ENCODE data around the gene ACER1. TPM values are rescaled to one million over a fixed set of nuclear protein-coding genes. Genes with fewer than 3 reads are reported as not detected.
"Not testable (repeated sequence)": the region's sequence is repeated elsewhere in the genome, so short reads cannot be mapped to it uniquely, and the experiment has no call there.

ACER1 gene
- total RNA-seq, 1 donor from 2014 or later: 1.8 TPM

DNA sequence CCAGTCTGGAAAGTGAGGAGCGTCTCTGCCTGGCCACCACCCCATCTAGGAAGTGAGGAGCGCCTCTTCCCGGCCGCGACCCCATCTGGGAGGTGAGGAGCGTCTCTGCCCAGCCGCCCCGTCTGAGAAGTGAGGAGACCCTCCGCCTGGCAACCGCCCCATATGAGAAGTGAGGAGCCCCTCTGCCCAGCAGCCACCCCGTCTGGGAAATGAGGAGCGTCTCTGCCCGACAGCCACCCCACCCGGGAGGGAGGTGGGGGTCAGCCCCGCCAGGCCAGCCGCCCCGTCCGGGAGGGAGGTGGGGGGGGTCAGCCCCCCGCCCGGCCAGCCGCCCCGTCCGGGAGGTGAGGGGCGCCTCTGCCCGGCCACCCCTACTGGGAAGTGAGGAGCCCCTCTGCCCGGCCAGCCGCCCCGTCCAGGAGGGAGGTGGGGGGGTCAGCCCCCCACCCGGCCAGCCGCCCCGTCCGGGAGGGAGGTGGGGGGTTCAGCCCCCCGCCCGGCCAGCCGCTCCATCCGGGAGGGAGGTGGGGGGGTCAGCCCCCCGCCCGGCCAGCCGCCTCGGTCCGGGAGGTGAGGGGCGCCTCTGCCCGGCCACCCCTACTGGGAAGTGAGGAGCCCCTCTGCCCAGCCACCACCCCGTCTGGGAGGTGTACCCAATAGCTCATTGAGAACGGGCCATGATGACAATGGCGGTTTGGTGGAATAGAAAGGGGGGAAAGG lies 22.1 kb upstream of the ACER1 start:
- not testable (repeated sequence) for ATAC-seq

DNA sequence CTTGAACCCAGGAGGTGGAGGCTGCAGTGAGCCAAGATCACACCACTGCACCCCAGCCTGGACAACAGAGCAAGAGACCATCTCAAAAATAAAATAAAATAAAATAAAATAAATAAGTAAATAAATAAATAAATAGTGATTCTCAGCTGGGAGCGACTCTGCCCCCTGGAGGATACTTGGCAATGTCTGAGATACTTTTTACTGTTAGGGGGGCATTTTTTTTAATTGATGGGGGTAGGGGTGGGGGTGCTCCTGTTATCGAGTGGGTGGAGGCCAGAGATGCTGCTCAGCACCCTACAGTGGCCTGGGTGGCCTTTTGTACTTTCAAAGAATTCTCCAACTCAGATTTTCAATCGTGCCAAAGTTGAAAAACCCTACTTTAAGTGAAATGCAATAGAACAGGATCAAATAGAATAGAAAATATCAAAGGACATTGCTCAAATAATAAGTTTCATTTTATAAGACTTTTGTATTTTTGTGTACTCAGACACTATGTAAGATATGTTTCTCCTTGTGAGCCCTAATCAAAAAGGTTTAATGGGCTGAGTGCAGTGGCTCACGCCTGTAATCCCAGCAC lies 20.8 kb upstream of the ACER1 start:
- ATAC-seq: no peak

DNA sequence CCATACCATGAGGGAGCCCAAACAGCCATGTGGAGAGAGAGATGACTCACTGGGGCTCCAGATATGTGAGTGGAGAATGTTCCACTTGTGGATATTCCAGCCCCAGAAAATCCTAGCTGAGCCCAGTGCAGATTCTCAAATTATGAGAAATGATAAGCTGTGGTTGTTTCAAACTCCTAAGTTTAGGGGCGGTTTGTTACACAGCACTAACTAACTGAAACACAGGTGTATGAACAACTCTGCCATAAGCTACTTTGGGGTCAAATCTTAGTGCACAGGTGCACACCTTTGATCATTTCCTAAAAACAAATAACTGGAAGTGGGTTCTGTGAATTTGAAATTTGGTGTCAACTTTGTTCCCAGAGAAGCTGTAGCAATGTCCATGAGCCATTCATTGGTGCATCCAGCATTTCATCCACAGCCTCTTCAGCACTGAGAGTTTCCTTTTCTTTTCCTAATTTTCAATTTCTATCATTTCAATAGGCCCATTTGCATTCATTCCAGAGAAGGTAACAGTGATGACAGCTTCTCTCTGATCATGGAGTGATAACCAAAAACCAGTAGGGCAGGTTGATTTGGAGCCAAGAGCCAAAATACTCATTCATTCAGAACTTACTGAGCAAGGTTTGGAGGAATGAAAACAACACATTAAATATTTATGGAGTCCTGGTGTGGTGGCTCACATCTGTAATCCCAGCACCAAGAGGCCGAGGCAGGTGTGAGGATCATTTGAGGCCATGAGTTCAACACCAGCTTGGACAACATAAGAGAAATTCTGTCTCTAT lies 19.2 kb upstream of the ACER1 start:
- no peak for ATAC-seq

DNA sequence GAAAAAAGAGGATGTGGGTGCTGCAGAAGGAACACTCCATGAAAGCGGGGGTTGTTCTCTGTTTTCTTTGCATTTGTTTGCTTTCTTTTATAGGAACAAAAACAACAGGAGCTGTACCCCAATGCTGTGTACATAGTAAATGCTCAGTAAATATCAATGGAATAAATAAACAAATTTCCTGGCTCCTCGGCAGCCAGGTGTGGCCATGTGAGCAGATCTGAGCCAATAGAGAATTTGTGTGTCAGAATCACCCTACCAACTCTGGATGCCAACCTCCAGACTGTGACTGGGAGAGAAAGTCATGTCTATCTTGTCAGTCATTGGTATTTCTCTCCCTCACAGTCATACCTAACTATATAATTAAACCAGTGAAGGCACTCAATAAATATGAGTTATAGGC lies 17.3 kb upstream of the ACER1 start:
- ATAC-seq: no peak

DNA sequence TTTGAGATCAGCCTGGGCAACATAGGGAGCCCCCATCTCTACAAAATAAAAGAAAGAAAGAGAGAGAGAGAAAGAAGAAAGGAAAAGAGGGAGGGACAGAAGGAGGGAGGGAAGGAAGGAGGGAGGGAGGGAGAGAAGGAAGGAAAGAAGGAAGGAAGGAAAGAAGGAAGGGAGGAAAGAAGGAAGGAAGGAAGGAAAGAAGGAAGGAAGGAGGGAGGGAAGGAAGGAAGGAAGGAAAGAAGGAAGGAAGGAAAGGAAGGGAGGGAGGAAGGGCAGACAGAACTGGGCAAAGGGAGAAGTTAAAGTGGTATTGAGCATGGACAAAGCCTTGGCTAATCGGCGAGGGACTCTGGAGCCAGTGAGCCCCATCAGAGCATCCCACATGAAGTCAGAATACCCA lies 15.9 kb upstream of the ACER1 start:
- ATAC-seq: not testable (repeated sequence)

DNA sequence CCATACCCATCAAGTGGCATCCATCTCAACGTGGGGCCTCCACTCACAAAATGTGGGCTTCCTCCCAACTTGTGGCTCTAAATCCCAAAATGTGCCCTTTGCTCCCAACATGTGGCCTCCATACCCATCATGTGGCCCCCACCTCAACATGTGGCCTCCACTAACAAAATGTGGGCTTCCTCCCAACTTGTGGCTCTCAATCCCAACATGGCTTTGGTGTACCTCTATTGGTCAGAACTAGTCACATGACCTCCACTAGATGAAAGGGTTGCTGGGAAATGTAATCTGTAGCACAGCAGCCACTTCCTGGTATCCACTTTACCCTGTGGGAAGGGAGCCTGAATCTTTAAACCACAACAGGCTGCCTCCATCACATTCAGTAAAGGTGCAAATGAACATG lies 10.1 kb upstream of the ACER1 start:
- ATAC-seq: no peak

DNA sequence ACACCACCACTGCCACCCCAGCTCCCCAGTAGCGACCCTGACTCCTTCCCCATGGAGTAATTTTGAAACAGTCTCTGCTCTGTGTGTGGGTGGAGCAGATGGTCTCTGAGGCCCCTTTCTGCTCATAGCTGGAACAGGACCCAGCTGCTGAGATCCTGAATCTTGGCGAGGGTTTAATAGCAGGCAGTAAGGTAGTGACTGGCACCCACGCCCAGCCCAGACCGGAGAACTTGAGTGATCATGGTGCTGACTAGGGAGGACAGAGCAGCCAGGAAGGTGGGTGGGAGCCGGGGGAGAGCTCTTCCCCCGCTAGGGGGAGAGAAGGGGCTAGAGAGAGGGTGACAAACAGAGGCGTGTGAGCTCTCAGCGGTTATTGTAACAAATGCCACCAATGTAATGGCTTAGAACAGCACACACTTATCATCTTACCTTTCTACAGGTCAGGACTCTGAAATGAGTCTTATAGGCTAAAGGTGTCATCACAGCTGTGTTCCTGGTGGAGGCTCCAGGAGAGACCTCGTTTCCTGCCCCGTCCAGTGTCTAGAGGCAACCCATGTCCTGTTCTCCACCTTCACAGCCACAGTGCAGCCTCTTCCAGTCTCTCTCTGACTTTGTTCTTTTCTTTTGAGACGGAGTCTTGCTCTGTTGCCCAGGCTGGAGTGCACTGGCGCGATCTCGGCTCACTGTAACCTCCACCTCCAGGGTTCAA lies 7.2 kb upstream of the ACER1 start:
- no peak for ATAC-seq

DNA sequence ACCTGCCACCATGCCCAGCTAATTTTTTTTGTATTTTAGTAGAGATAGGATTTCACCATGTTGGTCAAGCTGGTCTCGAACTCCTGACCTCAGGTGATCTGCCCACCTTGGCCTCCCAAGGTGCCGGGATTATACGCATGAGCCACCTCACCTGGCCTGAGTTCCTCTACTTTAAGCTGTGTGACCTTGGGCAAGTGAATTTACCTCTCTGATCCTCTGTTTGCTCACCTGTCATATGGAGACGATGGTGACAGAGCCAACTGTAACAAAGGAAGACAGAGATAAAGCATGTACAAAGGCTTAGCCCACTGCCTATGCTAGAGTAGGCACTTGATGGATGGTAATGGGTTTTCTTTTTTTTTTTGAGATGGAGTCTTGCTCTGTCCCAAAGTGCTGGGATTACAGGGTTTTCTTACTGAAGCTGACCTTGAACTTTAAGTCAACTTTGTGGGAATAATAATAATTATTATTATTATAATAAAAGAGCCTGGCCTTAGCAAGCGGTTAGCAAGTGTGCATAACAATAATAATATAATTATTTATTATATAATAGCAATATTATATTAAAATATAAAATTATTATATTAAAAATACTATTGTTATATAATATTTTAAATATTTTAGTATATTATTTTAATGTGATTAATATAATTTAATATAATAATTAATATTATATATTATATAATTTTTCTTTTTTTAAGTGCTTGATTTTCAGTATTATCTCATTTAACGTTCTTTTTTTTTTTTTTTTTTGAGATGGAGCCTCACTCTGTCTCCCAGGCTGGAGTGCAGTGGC lies 1.3 kb upstream of the ACER1 start:
- no peak for ATAC-seq

DNA sequence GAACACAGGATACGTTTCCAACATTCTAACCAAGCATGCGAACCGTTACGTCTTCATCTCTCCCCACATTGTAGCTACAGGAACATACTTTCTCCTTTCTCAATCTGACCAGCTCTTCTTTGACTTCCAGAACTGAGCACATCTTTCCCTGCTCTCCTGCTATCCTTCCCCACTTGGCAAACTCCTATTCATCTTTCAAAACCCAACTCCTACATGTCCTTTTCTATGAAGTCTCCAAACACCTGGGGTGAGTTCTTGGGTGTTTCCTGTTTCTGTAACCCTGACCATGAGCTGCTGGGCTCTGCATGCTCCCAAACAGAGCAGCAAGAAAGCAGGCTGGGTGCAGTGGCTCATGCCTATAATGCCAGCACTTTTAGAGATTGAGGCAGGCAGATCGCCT lies 6.6 kb downstream of the ACER1 start:
- no peak for ATAC-seq

DNA sequence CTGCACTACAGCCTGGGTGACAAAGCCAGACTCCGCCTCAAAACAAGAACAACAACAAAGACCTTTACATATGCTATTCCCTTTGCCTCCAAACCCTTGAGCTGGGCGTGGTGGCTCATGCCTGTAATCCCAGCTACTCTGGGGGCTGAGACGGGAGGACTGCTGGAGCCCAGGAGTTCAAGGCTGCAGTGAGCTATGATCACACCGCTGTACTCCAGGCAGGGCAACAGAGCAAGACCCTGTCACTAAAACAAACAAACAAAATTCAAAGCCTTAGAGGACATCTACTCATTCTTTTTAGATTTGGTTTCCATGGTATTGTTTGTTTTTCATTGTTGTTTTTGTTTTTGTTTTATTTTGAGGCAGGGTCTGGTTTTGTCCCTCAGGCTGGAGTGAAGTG lies 7.8 kb downstream of the ACER1 start:
- no peak for ATAC-seq

DNA sequence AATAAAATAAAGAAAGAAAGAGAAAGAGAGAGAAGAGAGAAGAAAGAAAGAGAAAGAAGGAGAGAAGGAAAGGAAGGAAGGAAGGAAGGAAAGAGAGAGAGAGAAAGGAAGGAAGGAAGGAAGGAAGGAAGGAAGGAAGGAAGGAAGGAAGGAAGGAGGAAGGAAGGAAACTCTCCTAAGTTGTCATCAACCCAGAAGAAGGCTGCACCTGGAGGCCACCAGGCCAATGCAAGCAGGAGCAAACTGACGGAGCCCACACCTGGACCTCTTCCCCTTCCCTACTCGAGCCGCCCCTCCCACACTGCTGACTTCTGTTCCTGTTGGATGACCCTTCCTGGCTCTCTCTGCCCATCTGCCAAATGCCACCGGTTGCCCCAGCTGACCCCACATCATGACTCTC lies 8.7 kb downstream of the ACER1 start:
- ATAC-seq: no peak

DNA sequence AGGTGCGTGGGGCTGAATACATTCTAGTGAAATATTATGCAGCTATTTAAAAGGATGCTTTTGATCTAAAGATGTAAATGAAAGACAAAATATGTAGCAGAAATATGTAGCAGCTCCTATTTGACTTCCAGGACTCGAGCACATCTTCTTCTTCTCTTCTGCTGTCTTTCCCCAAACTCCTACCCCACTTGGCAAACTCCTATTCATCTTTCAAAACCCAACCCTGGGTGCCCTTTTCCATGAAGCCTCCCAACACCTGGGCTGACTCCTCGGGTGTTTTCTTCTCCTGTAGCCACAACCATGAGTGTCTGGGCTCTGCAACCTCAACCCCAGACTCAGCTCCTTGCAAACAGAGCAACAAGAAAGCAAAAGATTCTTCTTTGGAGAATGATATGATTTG lies 11.1 kb downstream of the ACER1 start:
- ATAC-seq: no peak

DNA sequence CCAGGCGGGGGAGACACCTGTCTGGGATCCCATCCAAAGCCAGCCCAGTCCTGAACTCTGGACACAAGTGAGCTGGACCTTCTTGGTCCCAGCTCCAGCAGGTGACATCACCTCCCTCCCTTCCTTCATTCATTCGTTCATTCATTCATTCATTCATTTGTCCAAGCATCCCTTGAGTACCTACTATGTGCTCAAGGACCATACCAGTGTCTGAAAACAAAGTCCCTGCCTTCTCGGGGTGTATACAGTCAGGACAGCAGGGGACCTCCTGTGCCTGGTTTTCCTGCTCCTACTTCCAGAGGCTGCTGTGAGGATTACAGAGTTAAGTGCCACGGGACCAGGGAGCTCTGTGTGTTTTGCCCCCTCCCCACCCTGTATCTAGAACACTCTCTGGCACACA lies 14.0 kb downstream of the ACER1 start:
- no peak for ATAC-seq

DNA sequence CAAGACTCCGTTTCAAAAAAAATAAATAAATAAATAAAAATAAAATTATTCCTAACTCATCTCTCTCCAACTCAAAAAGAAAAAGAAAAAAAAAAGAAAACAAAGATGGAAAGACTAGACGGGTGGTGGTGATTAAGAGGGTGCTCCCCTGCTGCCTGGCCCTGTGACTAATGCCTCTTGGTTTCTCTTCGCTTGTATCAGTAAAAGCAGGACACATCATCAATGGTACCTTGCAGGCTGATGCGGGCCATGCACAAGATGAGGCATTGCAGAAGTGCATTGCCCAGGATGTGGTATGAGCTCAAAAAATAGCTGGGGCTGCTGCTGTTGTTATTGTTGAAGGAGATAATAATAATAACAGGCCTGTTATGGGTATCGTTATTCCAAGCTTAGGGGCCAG lies 14.6 kb downstream of the ACER1 start:
- no peak for ATAC-seq

DNA sequence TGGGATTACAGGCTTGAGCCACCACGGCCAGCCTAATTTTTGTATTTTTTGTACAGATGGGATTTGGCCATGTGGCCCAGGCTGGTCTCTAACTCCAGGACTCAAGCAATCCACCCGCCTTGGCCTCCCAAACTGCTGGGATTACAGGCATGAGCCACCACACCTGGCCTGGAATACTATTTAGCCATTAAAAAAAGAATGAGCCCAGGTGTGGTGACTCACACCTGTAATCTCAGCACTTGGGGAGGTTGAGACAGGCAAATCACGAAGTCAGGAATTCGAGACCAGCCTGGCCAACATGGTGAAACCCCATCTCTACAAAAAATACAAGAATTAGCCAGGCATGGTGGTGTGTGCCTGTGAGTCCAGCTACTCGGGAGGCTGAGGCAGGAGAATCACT lies 17.8 kb downstream of the ACER1 start:
- ATAC-seq: not testable (repeated sequence)

DNA sequence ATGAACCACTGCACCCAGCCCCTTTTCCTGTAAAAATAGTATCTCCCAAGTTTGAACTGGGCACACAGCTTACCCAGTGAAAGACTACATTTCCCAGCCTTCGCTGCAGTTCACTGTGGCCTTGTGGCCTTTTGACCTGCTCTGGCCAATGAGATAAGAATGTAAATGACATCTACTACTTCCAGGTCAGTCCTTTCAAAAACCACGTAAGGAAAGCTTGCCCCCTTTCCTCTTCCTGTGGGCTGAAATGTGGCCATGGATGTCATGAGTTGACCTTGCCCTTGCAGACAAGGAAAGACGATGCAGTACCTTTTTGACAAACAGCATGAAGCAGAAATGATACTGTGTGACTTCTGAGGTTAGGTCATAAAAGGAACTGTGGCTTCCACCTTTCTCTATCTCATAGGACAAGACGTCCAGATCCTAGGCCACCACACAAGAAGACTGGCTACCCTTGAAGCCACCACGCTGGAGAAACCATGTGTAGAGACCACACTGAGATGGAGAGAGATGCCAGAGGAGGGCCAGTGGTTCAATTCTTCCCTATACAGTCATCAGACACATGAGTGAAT lies 19.9 kb downstream of the ACER1 start:
- no peak for ATAC-seq

DNA sequence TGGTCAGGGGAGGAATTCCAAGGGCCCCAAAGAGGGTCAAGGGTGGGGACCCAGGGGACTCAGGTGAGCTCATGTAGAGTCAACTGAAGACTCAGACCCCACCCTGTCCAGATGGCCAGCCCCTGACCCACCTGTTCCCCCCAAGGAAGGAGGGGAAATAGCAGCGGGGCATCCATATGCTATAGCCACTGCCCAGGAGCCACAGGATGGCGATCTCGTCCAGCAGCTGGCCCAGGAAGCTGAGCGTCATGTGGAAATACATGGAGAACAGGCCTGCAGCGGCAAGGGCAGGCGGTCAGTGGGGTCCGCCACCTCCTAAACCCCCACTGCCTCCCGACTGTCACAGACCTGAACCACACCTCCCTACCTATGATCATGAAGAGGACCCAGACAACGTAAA lies 21.4 kb downstream of the ACER1 start:
- ATAC-seq: no peak

DNA sequence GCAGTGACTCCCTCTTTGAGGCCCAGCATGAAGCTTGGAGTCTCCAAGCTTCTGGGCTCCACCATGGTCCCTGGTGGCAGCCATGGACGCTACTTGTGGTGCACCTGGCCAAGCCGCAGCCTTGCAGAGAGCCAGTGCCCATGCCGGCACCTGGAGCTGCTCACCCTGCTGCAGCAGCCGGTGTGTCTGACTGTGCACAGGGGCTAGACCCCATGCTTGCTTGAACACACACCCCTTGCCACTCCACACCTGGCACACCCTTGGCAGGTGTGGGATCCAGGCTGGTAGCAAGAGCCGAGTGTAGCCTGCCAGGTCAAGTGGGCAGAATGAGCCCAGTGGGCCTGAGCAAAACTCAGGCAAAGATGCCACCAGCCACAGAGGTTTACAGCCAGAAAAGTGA lies 35.0 kb downstream of the ACER1 start:
- ATAC-seq: no peak

DNA sequence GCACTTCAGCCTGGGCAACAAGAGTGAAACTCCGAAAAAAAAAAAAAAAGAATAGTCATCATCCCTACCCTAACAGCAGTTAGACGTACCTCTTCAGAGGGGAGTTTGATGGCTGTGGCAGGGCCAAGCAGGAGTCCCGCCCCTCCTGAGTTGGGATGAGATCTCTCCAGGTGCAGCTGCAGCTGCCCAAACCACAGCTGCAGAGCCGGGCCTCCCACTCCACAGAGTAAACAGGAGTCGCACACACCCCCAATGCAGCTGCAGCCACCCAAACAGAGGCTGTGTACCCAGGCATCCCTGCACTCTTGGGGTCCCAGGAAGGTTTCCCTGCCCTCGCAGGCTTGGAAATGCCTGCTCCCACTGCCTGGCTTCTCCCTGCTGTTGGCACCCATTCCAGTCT lies 36.2 kb downstream of the ACER1 start:
- ATAC-seq: no peak

DNA sequence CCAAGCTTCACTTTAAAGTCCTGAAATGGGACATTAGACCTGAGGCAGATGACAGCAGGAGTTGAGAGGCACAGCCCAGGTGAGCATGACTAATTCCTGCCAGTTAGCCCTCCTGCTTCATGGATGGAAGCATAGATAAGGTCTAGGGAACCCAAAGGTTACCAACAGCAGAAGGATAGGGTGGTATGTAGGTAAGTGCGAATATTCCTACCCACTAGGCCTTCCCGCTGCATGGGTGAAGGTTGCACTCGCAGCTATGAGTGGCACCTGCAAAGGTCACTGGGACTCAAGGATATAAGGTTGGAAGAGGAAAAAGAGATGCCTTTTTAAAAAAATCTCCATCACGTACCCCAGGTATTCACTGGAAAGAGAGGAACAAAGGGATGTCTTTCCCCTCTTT lies 41.4 kb downstream of the ACER1 start:
- no peak for ATAC-seq

DNA sequence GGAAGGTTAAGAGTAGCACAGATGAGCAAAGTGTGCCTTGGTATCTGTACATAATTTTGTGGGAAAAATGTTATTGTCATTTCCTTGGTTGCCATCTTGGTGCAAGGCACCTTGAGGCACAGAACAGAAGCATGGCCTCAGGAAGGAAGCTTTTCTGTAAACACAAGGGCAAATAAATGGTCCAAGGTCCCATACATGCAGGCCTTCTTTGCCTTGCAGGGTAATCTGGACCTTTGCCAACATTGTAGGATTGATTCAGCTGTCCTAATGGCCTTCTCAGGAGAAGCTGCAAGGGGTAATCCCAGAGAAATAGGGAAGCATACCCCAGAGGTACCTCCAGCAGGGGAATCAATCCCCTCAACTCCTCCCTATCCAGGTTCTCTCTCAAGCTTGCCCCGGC lies 44.7 kb downstream of the ACER1 start:
- ATAC-seq: no peak

DNA sequence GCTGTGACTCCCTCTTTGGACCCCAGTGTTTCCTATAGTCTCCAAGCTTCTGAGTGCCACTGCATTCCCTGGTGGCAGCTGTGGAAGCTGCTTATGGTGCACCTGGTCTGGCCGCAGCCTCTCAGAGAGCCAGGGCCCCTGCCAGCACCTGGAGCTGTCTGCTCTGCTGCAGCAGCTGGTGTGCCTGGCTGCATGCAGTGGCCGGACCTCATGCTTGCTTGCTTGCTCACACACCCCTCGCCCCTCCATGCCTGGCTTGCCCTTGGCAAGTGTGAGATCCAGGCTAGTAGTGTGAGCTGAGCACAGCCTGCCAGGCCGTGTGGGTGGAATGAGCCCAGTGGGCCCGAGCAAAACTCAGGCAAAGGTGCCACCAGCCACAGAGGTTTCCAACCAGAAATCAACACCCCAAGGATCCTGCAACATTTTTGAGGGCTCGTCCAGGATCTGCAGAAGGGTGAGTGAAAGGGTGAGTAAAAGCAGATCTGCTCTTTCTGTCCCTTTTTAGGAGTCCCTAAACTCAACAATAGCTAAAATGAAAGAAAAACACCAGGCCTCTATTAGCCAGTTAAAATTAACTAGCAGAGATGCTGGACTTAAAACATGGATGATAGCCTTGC lies 46.0 kb downstream of the ACER1 start:
- ATAC-seq: no peak
